GM12878 (cell line): ENCODE data around the gene ZDHHC5. TPM values are rescaled to one million over a fixed set of nuclear protein-coding genes. Genes with fewer than 3 reads are reported as not detected.

ENCODE experiments used
- BCL11A ChIP-seq: IDR thresholded peaks from 2 replicates; pipeline ENCODE4 v1.6.1; 2011; ENCODE audit warnings: low read depth, low read length
- CREM ChIP-seq: IDR thresholded peaks from 2 replicates; pipeline ENCODE4 v1.6.1; 2014; ENCODE audit warnings: antibody characterized with exemption, low read depth
- FOS ChIP-seq: IDR thresholded peaks from 3 replicates; pipeline ENCODE4 v1.6.1; 2011; ENCODE audit warnings: borderline replicate concordance; ENCODE audit not compliant: insufficient read length; ENCODE audit errors: extremely low read depth
- GABPA ChIP-seq: IDR thresholded peaks from 2 replicates; pipeline ENCODE4 v1.6.1; 2014; ENCODE audit warnings: antibody characterized with exemption, low read depth, mild to moderate bottlenecking, inconsistent platforms
- IKZF1 ChIP-seq: fragments of 450-650 bp; conservative IDR thresholded peaks from 2 replicates; pipeline ENCODE4 v1.6.1; 2017; ENCODE audit warnings: antibody characterized with exemption, mild to moderate bottlenecking
- KDM1A ChIP-seq: fragments of 200-600 bp; sonication (generic); IDR thresholded peaks from 2 replicates; pipeline ENCODE4 v1.6.1; 2016; ENCODE audit warnings: borderline replicate concordance
- NFYB ChIP-seq: IDR thresholded peaks from 2 replicates; pipeline ENCODE4 v1.6.1; 2011; ENCODE audit warnings: low read depth, mild to moderate bottlenecking, low read length, improper control_type of control experiment, moderate library complexity; ENCODE audit not compliant: insufficient read depth
- RAD51 ChIP-seq: fragments of 450-650 bp; IDR thresholded peaks from 2 replicates; pipeline ENCODE4 v1.6.1; 2016; ENCODE audit warnings: moderate library complexity, mild to moderate bottlenecking, inconsistent platforms
- RCOR1 ChIP-seq: conservative IDR thresholded peaks from 2 replicates; pipeline ENCODE4 v1.6.1; 2012; ENCODE audit warnings: low read depth, low read length, improper control_type of control experiment
- SMC3 ChIP-seq: IDR thresholded peaks from 2 replicates; pipeline ENCODE4 v1.6.1; 2011; ENCODE audit warnings: low read length, improper control_type of control experiment, borderline replicate concordance
- SUZ12 ChIP-seq: fragments of 200-600 bp; sonication (generic); IDR thresholded peaks from one replicate; pipeline ENCODE4 v1.6.1; 2018; ENCODE audit warnings: antibody characterized with exemption, mild to moderate bottlenecking; ENCODE audit not compliant: unreplicated experiment
- TAF1 ChIP-seq: IDR thresholded peaks from 2 replicates; pipeline ENCODE4 v1.6.1; 2011; ENCODE audit warnings: mild to moderate bottlenecking, low read depth, low read length, borderline replicate concordance
- ZNF207 ChIP-seq: fragments of 450-650 bp; IDR thresholded peaks from 2 replicates; pipeline ENCODE4 v1.6.1; 2014; ENCODE audit warnings: antibody characterized with exemption, mild to moderate bottlenecking, borderline replicate concordance
- ZNF622 ChIP-seq: fragments of 450-650 bp; IDR thresholded peaks from 2 replicates; pipeline ENCODE4 v1.6.1; 2017; ENCODE audit warnings: mild to moderate bottlenecking, inconsistent platforms
- polyA plus RNA-seq, 11 experiments: library from polyadenylated mRNA; depleted of rRNA in 4 of 11; unstranded in 6 of 11; stranded (reverse) in 5 of 11; fragments of >200 nt; fragmentation: Nextera tagmentation in 4 of 11; fragmentation: Illumina TruSeq in 1 of 11; extraction: Ambion mirVana in 4 of 11; extraction: Trizol in 1 of 11; gene quantifications; 1 replicate in 1 of 11; 2 replicates in 10 of 11; pipeline versions ENCODE4 v1.2.1 to v1.2.3, GENCODE V29; 2011 to 2016; ENCODE audit warnings: inconsistent platforms in 2 of 11, missing spikeins in 2 of 11, low read depth in 1 of 11
- total RNA-seq, 4 experiments: library from RNA; depleted of rRNA in 3 of 4; stranded (reverse); fragments of >200 nt in 3 of 4; fragmentation: Illumina TruSeq in 1 of 4; extraction: Trizol in 1 of 4; gene quantifications; 2 replicates each; pipeline versions ENCODE4 v1.2.1 to v1.2.3, GENCODE V29; 2013 to 2021
- TF ChIP-seq, protein P1 (sequence below): IDR thresholded peaks from 2 replicates; pipeline ENCODE4 v1.6.1; 2012; ENCODE audit warnings: improper control_type of control experiment, low read depth, low read length; ENCODE audit not compliant: insufficient replicate concordance
- TF ChIP-seq, protein P2 (sequence below): fragments of 450-650 bp; IDR thresholded peaks from 2 replicates; pipeline ENCODE4 v1.6.1; 2014; ENCODE audit warnings: mild to moderate bottlenecking
- TF ChIP-seq, protein P3 (sequence below): fragments of 450-650 bp; IDR thresholded peaks from 2 replicates; pipeline ENCODE4 v1.6.1; 2017; ENCODE audit warnings: mild to moderate bottlenecking
- TF ChIP-seq, protein P4 (sequence below): fragments of 150-350 bp; IDR thresholded peaks from 2 replicates; pipeline ENCODE4 v1.6.1; 2014; ENCODE audit warnings: mild to moderate bottlenecking, low read depth, low read length
- TF ChIP-seq, protein P5 (sequence below): IDR thresholded peaks from 2 replicates; pipeline ENCODE4 v1.6.1; 2011; ENCODE audit warnings: low read depth, mild to moderate bottlenecking, low read length, moderate library complexity, borderline replicate concordance; ENCODE audit errors: extremely low read depth

Gene ZDHHC5
- total and polyA plus RNA-seq, 10 of the 15 experiments (the other 5 are each of a cell fraction or from before 2014, with no cell fraction given), result 3.9 to 61.3 (median 37.6) TPM

DNA sequence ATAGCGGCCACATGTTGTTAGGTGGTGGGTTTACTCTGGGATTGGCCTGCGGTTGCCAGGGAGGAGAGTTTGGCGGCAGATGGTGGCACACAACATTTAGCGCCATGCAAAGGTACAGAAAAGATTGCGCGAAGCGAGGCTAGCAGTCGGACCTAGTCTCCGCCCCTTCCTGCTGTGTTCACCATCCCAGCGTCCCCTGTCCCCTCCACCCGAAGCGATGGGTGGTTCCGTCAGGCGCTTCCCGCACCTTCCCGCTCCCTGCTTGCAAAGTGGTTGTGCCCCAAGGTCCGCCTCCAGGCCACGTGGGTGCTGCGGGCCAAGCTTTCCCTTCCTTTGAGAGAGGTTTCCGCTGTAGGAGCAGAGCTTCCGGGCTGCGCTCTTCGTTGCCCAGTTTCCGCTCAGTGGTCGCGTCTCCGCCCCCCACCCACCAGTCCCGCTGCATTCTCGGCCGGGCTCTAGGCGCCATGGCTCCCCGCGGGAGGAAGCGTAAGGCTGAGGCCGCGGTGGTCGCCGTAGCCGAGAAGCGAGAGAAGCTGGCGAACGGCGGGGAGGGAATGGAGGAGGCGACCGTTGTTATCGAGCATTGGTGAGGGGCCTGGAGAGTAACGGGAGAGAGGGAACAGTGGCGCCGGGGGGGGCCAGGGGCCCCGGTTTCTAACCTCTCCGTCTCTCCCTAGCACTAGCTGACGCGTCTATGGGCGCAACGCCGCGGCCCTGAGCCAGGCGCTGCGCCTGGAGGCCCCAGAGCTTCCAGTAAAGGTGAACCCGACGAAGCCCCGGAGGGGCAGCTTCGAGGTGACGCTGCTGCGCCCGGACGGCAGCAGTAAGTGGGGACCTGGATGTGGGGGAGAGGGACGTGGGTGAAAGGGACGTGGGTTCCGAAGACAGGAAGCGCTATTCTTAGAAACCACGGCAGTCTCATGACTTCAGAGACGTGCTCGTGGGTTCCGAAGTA is 73.5 kb downstream of the ZDHHC5 start, which contains the start of gene SELENOH (continued):
- TF ChIP-seq, protein P1, sequence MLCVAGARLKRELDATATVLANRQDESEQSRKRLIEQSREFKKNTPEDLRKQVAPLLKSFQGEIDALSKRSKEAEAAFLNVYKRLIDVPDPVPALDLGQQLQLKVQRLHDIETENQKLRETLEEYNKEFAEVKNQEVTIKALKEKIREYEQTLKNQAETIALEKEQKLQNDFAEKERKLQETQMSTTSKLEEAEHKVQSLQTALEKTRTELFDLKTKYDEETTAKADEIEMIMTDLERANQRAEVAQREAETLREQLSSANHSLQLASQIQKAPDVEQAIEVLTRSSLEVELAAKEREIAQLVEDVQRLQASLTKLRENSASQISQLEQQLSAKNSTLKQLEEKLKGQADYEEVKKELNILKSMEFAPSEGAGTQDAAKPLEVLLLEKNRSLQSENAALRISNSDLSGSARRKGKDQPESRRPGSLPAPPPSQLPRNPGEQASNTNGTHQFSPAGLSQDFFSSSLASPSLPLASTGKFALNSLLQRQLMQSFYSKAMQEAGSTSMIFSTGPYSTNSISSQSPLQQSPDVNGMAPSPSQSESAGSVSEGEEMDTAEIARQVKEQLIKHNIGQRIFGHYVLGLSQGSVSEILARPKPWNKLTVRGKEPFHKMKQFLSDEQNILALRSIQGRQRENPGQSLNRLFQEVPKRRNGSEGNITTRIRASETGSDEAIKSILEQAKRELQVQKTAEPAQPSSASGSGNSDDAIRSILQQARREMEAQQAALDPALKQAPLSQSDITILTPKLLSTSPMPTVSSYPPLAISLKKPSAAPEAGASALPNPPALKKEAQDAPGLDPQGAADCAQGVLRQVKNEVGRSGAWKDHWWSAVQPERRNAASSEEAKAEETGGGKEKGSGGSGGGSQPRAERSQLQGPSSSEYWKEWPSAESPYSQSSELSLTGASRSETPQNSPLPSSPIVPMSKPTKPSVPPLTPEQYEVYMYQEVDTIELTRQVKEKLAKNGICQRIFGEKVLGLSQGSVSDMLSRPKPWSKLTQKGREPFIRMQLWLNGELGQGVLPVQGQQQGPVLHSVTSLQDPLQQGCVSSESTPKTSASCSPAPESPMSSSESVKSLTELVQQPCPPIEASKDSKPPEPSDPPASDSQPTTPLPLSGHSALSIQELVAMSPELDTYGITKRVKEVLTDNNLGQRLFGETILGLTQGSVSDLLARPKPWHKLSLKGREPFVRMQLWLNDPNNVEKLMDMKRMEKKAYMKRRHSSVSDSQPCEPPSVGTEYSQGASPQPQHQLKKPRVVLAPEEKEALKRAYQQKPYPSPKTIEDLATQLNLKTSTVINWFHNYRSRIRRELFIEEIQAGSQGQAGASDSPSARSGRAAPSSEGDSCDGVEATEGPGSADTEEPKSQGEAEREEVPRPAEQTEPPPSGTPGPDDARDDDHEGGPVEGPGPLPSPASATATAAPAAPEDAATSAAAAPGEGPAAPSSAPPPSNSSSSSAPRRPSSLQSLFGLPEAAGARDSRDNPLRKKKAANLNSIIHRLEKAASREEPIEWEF, result peak; percentile 33
- TF ChIP-seq BCL11A (peak; percentile 70), GABPA (peak; percentile 95), FOS (no peak), ZNF207 (peak; percentile 92), KDM1A (no peak), SMC3 (no peak), RCOR1 (0 out of 2 replicates have a peak, but pooled peaks have one; percentile 75), TAF1 (peak; percentile 82), NFYB (no peak), RAD51 (peak; percentile 89), CREM (peak; percentile 84), IKZF1 (peak; percentile 96), ZNF622 (no peak), SUZ12 (no peak)
- TF ChIP-seq, protein P2, sequence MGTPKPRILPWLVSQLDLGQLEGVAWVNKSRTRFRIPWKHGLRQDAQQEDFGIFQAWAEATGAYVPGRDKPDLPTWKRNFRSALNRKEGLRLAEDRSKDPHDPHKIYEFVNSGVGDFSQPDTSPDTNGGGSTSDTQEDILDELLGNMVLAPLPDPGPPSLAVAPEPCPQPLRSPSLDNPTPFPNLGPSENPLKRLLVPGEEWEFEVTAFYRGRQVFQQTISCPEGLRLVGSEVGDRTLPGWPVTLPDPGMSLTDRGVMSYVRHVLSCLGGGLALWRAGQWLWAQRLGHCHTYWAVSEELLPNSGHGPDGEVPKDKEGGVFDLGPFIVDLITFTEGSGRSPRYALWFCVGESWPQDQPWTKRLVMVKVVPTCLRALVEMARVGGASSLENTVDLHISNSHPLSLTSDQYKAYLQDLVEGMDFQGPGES, result 0 out of 2 replicates have a peak, but pooled peaks have one; percentile 48
- TF ChIP-seq, protein P3, sequence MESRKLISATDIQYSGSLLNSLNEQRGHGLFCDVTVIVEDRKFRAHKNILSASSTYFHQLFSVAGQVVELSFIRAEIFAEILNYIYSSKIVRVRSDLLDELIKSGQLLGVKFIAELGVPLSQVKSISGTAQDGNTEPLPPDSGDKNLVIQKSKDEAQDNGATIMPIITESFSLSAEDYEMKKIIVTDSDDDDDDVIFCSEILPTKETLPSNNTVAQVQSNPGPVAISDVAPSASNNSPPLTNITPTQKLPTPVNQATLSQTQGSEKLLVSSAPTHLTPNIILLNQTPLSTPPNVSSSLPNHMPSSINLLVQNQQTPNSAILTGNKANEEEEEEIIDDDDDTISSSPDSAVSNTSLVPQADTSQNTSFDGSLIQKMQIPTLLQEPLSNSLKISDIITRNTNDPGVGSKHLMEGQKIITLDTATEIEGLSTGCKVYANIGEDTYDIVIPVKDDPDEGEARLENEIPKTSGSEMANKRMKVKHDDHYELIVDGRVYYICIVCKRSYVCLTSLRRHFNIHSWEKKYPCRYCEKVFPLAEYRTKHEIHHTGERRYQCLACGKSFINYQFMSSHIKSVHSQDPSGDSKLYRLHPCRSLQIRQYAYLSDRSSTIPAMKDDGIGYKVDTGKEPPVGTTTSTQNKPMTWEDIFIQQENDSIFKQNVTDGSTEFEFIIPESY, result no peak
- TF ChIP-seq, protein P4, sequence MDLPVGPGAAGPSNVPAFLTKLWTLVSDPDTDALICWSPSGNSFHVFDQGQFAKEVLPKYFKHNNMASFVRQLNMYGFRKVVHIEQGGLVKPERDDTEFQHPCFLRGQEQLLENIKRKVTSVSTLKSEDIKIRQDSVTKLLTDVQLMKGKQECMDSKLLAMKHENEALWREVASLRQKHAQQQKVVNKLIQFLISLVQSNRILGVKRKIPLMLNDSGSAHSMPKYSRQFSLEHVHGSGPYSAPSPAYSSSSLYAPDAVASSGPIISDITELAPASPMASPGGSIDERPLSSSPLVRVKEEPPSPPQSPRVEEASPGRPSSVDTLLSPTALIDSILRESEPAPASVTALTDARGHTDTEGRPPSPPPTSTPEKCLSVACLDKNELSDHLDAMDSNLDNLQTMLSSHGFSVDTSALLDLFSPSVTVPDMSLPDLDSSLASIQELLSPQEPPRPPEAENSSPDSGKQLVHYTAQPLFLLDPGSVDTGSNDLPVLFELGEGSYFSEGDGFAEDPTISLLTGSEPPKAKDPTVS, result 0 out of 2 replicates have a peak, but pooled peaks have one; percentile 57
- TF ChIP-seq, protein P5, sequence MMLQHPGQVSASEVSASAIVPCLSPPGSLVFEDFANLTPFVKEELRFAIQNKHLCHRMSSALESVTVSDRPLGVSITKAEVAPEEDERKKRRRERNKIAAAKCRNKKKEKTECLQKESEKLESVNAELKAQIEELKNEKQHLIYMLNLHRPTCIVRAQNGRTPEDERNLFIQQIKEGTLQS, result no peak
